Esophagus muscularis mucosa (tissue), 4 donors: ENCODE measurements around the gene TMEM72. TPM values are rescaled to one million over a fixed set of nuclear protein-coding genes. Genes with fewer than 3 reads are reported as not detected.

Source experiments
- DNase-seq: peaks from one replicate; pipeline ENCODE4 v3.0.0-alpha.2; 2017; ENCODE audit errors: extremely low spot score
- H3K27ac ChIP-seq, 4 donors: fragments of 200-600 bp; sonication (generic); replicated peaks in 1 of 4; 1 replicate in 3 of 4; 2 replicates in 1 of 4; pipeline ENCODE4 v1.5.1; 2016 to 2019; ENCODE audit warnings: mild to moderate bottlenecking in 1 of 4
- H3K27me3 ChIP-seq, 4 donors: fragments of 200-600 bp; sonication (generic); one replicate each; pipeline versions ENCODE4 v1.5.1 to v1.6.0; 2016 to 2019
- H3K36me3 ChIP-seq, 4 donors: fragments of 200-600 bp; sonication (generic); one replicate each; pipeline ENCODE4 v1.5.1; 2016 to 2019
- H3K4me1 ChIP-seq, 4 donors: fragments of 200-600 bp; sonication (generic); one replicate each; pipeline ENCODE4 v1.5.1; 2016 to 2019
- H3K4me3 ChIP-seq, 4 donors: fragments of 200-600 bp; sonication (generic); 1 replicate in 2 of 4; 2 replicates in 2 of 4; pipeline ENCODE4 v1.5.1; 2016 to 2019; ENCODE audit warnings: mild to moderate bottlenecking in 4 of 4, moderate library complexity in 1 of 4
- H3K9me3 ChIP-seq, 4 donors: fragments of 200-600 bp; sonication (generic); 1 replicate in 3 of 4; 2 replicates in 1 of 4; pipeline ENCODE4 v1.5.1; 2016 to 2019
- CTCF ChIP-seq, 3 experiments: fragments of 200-600 bp in 2 of 3; fragments of 450-650 bp in 1 of 3; sonication (generic) in 2 of 3; IDR thresholded peaks; one replicate each; pipeline ENCODE4 v1.5.1; 2017 to 2019; ENCODE audit warnings: antibody characterized with exemption in 3 of 3, mild to moderate bottlenecking in 2 of 3, moderate library complexity in 1 of 3
- EP300 ChIP-seq: sonication (generic); formaldehyde crosslinking; IDR thresholded peaks from one replicate; pipeline ENCODE4 v1.6.1; 2017; ENCODE audit warnings: antibody characterized with exemption
- POLR2A ChIP-seq: fragments of 450-650 bp; IDR thresholded peaks from one replicate; pipeline ENCODE4 v1.6.1; 2017; ENCODE audit warnings: antibody characterized with exemption, moderate library complexity, mild to moderate bottlenecking, low read depth
- POLR2AphosphoS5 ChIP-seq, 2 donors: sonication (generic); formaldehyde crosslinking; IDR thresholded peaks; one replicate each; pipeline ENCODE4 v1.6.1; 2017; ENCODE audit warnings: antibody characterized with exemption in 2 of 2
- WGBS: methylation state at CpG from one replicate; pipeline ENCODE4 v1.1.5; 2018; 5-methylcytosine and 5-hydroxymethylcytosine counted together
- intact Hi-C: fragments of 100-400 bp; cut with DNase I; formaldehyde crosslinking; loops from one replicate; pipeline ENCODE4 v1.15.1; 2023
- total RNA-seq, 4 donors: library from RNA; depleted of rRNA; stranded (reverse); fragments of >200 nt; gene quantifications; one replicate each; pipeline versions ENCODE4 v1.1.0 to v1.2.1, GENCODE V29; 2016

The TMEM72 gene
- total RNA-seq, 4 donors from 2014 or later: not detected

GRCh38 chr10:44974628-44975430, 63.7 kb downstream of the TMEM72 start:
- Histone ChIP-seq H3K4me3 (peak overlapping the region; percentile 57 to 80 (median 62)), H3K9me3 (no peaks in the 10 kb centered on the region), H3K36me3 (peaks cover 9 to 57% (median 41%) of the 10 kb centered on the region in 4 donors), H3K27me3 (no peaks in the 10 kb centered on the region), H3K27ac (peak overlapping the region; percentile 88 to 92 (median 90)), H3K4me1 (peaks cover 45 to 77% (median 74%) of the 10 kb centered on the region in 4 donors)
- WGBS: 4% methylated on average over 34 of the region's 46 CpGs
- intact Hi-C loops: loop anchor here (1.0 to 10.0 kb wide), 2 partner anchors 43 to 100 kb away; no protein-coding TSS in a partner anchor
- peak in 2 of 3 experiments; percentile 95 to 96 for TF ChIP-seq CTCF (IDR thresholded peaks at IDR 0.05)
- no peak for TF ChIP-seq POLR2A
- peak; percentile 49 to 52 for TF ChIP-seq POLR2AphosphoS5 (IDR thresholded peaks at IDR 0.05)
- TF ChIP-seq EP300: no peak
- DNase-seq: no peak

GRCh38 chr10:44975431-44976331, 64.5 kb downstream of the TMEM72 start:
- H3K27ac ChIP-seq: peak overlapping the region; percentile 88 to 92 (median 90)
- intact Hi-C loops: loop anchor here (1.0 to 10.0 kb wide), 2 partner anchors 43 to 101 kb away; no protein-coding TSS in a partner anchor
- TF ChIP-seq CTCF (IDR thresholded peaks at IDR 0.05) (no peak), EP300 (no peak), POLR2AphosphoS5 (IDR thresholded peaks at IDR 0.05) (peak; percentile 22 to 47), POLR2A (peak; percentile 15)
- peak overlapping the region; percentile 57 to 80 (median 62) for H3K4me3 ChIP-seq
- no peaks in the 10 kb centered on the region for H3K9me3 ChIP-seq
- DNase-seq: no peak
- peaks cover 7 to 49% (median 33%) of the 10 kb centered on the region in 4 donors for H3K36me3 ChIP-seq
- peaks cover 54 to 86% (median 81%) of the 10 kb centered on the region in 4 donors for H3K4me1 ChIP-seq
- no peaks in the 10 kb centered on the region for H3K27me3 ChIP-seq
- WGBS: 44% methylated on average over 8 of the region's 10 CpGs

GRCh38 chr10:44976352-44977198, 65.4 kb downstream of the TMEM72 start:
- Histone ChIP-seq H3K4me3 (peak overlapping the region; percentile 57 to 80 (median 62)), H3K27me3 (no peaks in the 10 kb centered on the region), H3K4me1 (peaks cover 63 to 92% (median 89%) of the 10 kb centered on the region in 4 donors), H3K27ac (peak overlapping the region; percentile 88 to 92 (median 90)), H3K9me3 (no peaks in the 10 kb centered on the region), H3K36me3 (peaks cover 0 to 40% (median 24%) of the 10 kb centered on the region in 4 donors)
- no peak for DNase-seq
- intact Hi-C loops: loop anchor here (10.0 kb wide), 1 partner anchor 102 kb away; no protein-coding TSS in a partner anchor
- 78% methylated on average over 7 of the region's 9 CpGs for WGBS
- TF ChIP-seq EP300 (no peak), CTCF (IDR thresholded peaks at IDR 0.05) (no peak), POLR2AphosphoS5 (IDR thresholded peaks at IDR 0.05) (peak in 1 of 2 donors; percentile 13), POLR2A (peak; percentile 6)
